Vagina (tissue), 2 donors: ENCODE data around the gene LHFPL2.

Experiments used
- POLR2A ChIP-seq, 2 donors: fragments of 450-650 bp; IDR thresholded peaks; one replicate each; pipeline ENCODE4 v1.6.1; 2017; ENCODE audit warnings: antibody characterized with exemption in 2 of 2, mild to moderate bottlenecking in 2 of 2, moderate library complexity in 2 of 2
- TF ChIP-seq, protein P1 (sequence below), 3 experiments: fragments of 450-650 bp in 2 of 3; fragments of 200-600 bp in 1 of 3; sonication (generic) in 1 of 3; IDR thresholded peaks; one replicate each; pipeline ENCODE4 v1.5.1; 2017 to 2019; ENCODE audit warnings: antibody characterized with exemption in 3 of 3, mild to moderate bottlenecking in 2 of 3, moderate library complexity in 2 of 3

DNA sequence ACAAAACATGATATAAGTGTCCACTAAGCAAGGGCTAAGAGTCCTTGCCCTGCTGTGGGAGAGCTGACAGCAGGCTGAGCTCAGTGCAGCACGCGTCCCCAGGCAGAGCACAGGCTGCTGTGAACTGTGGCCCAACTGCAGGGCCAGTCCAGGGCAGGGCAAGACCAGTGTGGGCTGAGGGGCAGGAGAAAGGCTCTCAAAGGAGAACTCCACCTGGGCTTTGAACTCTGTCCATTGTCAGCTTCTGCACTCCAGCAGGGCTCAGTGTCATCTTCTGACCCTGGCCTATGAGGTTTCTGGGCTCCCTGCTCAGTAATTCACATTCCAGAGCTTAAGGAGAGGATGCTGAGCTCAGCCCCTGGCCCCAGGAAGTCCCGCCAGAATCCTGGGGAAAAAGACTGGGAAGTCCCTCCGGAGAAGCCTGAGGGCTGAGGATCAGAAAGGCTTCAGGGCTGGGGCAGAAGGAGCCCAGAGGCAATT lies 37.4 kb downstream of the LHFPL2 start:
- TF ChIP-seq, protein P1, sequence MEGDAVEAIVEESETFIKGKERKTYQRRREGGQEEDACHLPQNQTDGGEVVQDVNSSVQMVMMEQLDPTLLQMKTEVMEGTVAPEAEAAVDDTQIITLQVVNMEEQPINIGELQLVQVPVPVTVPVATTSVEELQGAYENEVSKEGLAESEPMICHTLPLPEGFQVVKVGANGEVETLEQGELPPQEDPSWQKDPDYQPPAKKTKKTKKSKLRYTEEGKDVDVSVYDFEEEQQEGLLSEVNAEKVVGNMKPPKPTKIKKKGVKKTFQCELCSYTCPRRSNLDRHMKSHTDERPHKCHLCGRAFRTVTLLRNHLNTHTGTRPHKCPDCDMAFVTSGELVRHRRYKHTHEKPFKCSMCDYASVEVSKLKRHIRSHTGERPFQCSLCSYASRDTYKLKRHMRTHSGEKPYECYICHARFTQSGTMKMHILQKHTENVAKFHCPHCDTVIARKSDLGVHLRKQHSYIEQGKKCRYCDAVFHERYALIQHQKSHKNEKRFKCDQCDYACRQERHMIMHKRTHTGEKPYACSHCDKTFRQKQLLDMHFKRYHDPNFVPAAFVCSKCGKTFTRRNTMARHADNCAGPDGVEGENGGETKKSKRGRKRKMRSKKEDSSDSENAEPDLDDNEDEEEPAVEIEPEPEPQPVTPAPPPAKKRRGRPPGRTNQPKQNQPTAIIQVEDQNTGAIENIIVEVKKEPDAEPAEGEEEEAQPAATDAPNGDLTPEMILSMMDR (IDR thresholded peaks at IDR 0.05): no peak
- no peak for TF ChIP-seq POLR2A (IDR thresholded peaks at IDR 0.05)
